A549 (cell line): Measurements from ENCODE around the gene SIAE.

Source experiments
- EP300 ChIP-seq, 2 experiments: fragments of >200 bp; sonication (Bioruptor Twin); formaldehyde crosslinking; IDR thresholded peaks; 2 replicates in 1 of 2; 3 replicates in 1 of 2; pipeline ENCODE4 v1.6.1; 2016 to 2017
- HDAC2 ChIP-seq: fragments of 200-600 bp; sonication (generic); IDR thresholded peaks from 2 replicates; pipeline ENCODE4 v1.6.1; 2016
- MAX ChIP-seq: IDR thresholded peaks from 2 replicates; pipeline ENCODE4 v1.6.1; 2012
- NR3C1 ChIP-seq: fragments of >200 bp; sonication (Bioruptor Twin); formaldehyde crosslinking; IDR thresholded peaks from 3 replicates; pipeline ENCODE4 v1.6.1; 2017
- RAD21 ChIP-seq, 2 experiments: fragments of >200 bp in 1 of 2; sonication (Bioruptor Twin) in 1 of 2; formaldehyde crosslinking in 1 of 2; IDR thresholded peaks in 1 of 2; conservative IDR thresholded peaks in 1 of 2; 2 replicates in 1 of 2; 3 replicates in 1 of 2; pipeline ENCODE4 v1.6.1; 2012 to 2018; ENCODE audit warnings: inconsistent platforms in 1 of 2
- RCOR1 ChIP-seq: fragments of 150-350 bp; IDR thresholded peaks from 2 replicates; pipeline ENCODE4 v1.6.1; 2014; ENCODE audit warnings: antibody characterized with exemption, low read length, low read depth
- TP53 ChIP-seq: fragments of 250-450 bp; sonication (Bioruptor Pico); IDR thresholded peaks from 2 replicates; pipeline ENCODE4 v1.5.0; 2021; ENCODE audit warnings: mild to moderate bottlenecking, moderate library complexity
- USF2 ChIP-seq: fragments of 450-650 bp; IDR thresholded peaks from 2 replicates; pipeline ENCODE4 v1.6.1; 2014; ENCODE audit warnings: antibody characterized with exemption
- ZFP36 ChIP-seq: fragments of 450-650 bp; IDR thresholded peaks from 2 replicates; pipeline ENCODE4 v1.6.1; 2014; ENCODE audit warnings: borderline replicate concordance; ENCODE audit not compliant: partially characterized antibody
- TF ChIP-seq, protein P1 (sequence below): fragments of >200 bp; sonication (Bioruptor Twin); formaldehyde crosslinking; IDR thresholded peaks from 3 replicates; pipeline ENCODE4 v1.5.1; 2016

- TF ChIP-seq USF2 (no peak), ZFP36 (no peak), HDAC2 (no peak), RCOR1 (no peak), RAD21 (conservative IDR thresholded peaks at IDR 0.05 in 1 of 2, IDR thresholded peaks at IDR 0.05 in 1 of 2) (no peak), EP300 (IDR thresholded peaks at IDR 0.05) (no peak), MAX (no peak), TP53 (CRISPR knock-in tag) (no peak), NR3C1 (no peak)
- TF ChIP-seq, protein P1, sequence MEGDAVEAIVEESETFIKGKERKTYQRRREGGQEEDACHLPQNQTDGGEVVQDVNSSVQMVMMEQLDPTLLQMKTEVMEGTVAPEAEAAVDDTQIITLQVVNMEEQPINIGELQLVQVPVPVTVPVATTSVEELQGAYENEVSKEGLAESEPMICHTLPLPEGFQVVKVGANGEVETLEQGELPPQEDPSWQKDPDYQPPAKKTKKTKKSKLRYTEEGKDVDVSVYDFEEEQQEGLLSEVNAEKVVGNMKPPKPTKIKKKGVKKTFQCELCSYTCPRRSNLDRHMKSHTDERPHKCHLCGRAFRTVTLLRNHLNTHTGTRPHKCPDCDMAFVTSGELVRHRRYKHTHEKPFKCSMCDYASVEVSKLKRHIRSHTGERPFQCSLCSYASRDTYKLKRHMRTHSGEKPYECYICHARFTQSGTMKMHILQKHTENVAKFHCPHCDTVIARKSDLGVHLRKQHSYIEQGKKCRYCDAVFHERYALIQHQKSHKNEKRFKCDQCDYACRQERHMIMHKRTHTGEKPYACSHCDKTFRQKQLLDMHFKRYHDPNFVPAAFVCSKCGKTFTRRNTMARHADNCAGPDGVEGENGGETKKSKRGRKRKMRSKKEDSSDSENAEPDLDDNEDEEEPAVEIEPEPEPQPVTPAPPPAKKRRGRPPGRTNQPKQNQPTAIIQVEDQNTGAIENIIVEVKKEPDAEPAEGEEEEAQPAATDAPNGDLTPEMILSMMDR = no peak
Observed at GRCh38 chr11:124670732-124671131, 2.8 kb downstream of the SIAE start.
